Choroid plexus epithelial cell (primary cell): ENCODE results near the gene TIMD4.
A peak's percentile ranks its signal among the peaks of the same experiment; 100 is the strongest.

Experiments used
- DNase-seq: peaks from one replicate; pipeline ENCODE4 v3.0.0-alpha.2; 2010; ENCODE audit warnings: low read depth
- H3K4me3 ChIP-seq: 2 replicates; pipeline ENCODE4 v1.5.1; 2011; ENCODE audit warnings: low read depth, mild to moderate bottlenecking, control low read depth, low read length, moderate library complexity
- CTCF ChIP-seq: conservative IDR thresholded peaks from 2 replicates; pipeline ENCODE4 v1.5.1; 2011; ENCODE audit warnings: low read depth, mild to moderate bottlenecking, control low read depth, inconsistent platforms, low read length, moderate library complexity

TIMD4 gene

DNA sequence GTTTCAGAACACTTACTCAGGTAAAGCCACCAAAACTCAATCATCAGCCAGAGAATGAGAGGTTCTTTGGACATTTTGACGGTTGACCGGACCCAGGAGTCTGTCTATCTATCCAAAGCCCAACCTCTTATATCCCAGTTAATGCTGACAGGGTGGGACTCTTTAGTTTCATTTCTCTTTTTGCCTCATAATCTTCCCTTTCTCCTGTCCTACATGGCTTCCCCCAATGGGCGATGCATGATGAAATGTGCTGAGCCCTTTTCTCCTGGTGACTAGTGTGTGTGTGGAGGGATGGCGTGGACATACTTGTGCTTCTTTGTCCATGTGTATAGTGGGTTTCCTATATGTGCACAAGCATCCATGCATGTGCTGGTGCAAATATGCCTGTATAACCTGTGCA is at the start of gene TIMD4:
Gene TIMD4 (minus strand): TSS at position 102 of the 400 bp plus-strand sequence. CDS start 28 bp downstream, at position 74.
- no peak for TF ChIP-seq CTCF
- DNase-seq = no peak
- H3K4me3 ChIP-seq = no peak within 1 kb of the TSS

GRCh38 chr5:157006262-157006661 is 43.2 kb upstream of the TIMD4 start:
- no peak for TF ChIP-seq CTCF

GRCh38 chr5:157004893-157005551 is 42.0 kb upstream of the TIMD4 start:
- H3K4me3 ChIP-seq = no peak overlapping the region
- DNase-seq = peak; percentile 2
- no peak for TF ChIP-seq CTCF

More at GRCh38 chr5:157006262-157006661, 43.2 kb upstream of the TIMD4 start:
- no peak overlapping the region for H3K4me3 ChIP-seq
- no peak for DNase-seq

- no peak for DNase-seq
- no peak overlapping the region for H3K4me3 ChIP-seq
- no peak for TF ChIP-seq CTCF
These were observed 28.7 kb upstream of the TIMD4 start for GRCh38 chr5:156991714-156992113.

GRCh38 chr5:156984064-156984463 is 21.0 kb upstream of the TIMD4 start:
- no peak for DNase-seq
- TF ChIP-seq CTCF = no peak
- no peak overlapping the region for H3K4me3 ChIP-seq

DNA sequence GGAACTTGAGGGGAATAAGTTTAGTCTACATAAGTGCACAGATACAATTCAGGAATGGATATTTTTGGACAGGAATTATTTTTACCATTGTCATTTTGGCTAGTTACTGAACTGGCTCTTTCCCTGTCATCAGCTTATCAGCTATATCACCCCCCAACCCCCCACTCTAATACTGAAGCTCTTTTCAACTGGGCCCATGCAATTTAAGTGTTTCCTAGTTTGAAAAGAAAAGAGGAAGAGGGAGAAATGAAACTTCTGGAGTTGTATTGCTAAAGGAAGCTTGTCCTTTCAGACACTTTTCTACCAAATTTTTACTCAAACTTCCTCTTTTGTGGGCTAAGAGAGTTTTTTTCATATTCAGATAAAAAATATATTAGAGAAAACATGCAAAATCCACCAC is 18.5 kb upstream of the TIMD4 start:
- no peak for DNase-seq
- TF ChIP-seq CTCF = no peak

GRCh38 chr5:156974328-156974727 is 11.3 kb upstream of the TIMD4 start:
- DNase-seq = no peak
- TF ChIP-seq CTCF = no peak
- H3K4me3 ChIP-seq = no peak overlapping the region

More for the DNA sequence above, 18.5 kb upstream of the TIMD4 start:
- H3K4me3 ChIP-seq = no peak overlapping the region
